B cell (primary cell): ENCODE measurements around the gene EML1. TPM values are rescaled to one million over a fixed set of nuclear protein-coding genes. Genes with fewer than 3 reads are reported as not detected.

Experiments
- ATAC-seq: fragments of 200-7000 bp; cut with Tn5 transposase; one replicate; pipeline ENCODE4 v1.10.0; 2021; ENCODE audit warnings: low read depth, mild to moderate bottlenecking, moderate number of reproducible peaks, moderate library complexity
- CTCF ChIA-PET: fragments of 350-600 bp; sonication (Branson Sonifier 250); formaldehyde crosslinking; loops from one replicate; lab custom pipeline; 2021; ENCODE audit warnings: antibody characterized with exemption, inconsistent platforms; lab: Charles Lee
- POLR2A ChIA-PET: fragments of 350-600 bp; sonication (Branson Sonifier 250); formaldehyde crosslinking; loops from one replicate; lab custom pipeline; 2021; ENCODE audit warnings: antibody characterized with exemption; lab: Charles Lee
- DNase-seq: peaks from one replicate; pipeline ENCODE4 v3.0.0; 2013
- H2AFZ ChIP-seq: 2 replicates; pipeline ENCODE4 v1.6.1; 2012; ENCODE audit warnings: mild to moderate bottlenecking, low read depth, low read length; ENCODE audit not compliant: insufficient read depth, poor library complexity, severe bottlenecking
- H3K27ac ChIP-seq, 2 donors: 1 replicate in 1 of 2; 2 replicates in 1 of 2; pipeline ENCODE4 v1.5.1; 2012 to 2013; ENCODE audit warnings: low read length in 2 of 2, mild to moderate bottlenecking in 2 of 2, moderate library complexity in 1 of 2
- H3K27me3 ChIP-seq, 4 experiments: fragments of 200-600 bp in 1 of 4; sonication (generic) in 1 of 4; replicated peaks in 1 of 4; 1 replicate in 2 of 4; 2 replicates in 2 of 4; pipeline versions ENCODE4 v1.6.1 to v1.7.0; 2013 to 2016; ENCODE audit warnings: low read length in 3 of 4, mild to moderate bottlenecking in 2 of 4, mixed read lengths in 1 of 4, moderate library complexity in 1 of 4; ENCODE audit not compliant: insufficient read depth in 4 of 4, control insufficient read depth in 3 of 4; ENCODE audit errors: control extremely low read depth in 1 of 4
- H3K36me3 ChIP-seq, 2 experiments: replicated peaks in 1 of 2; 1 replicate in 1 of 2; 2 replicates in 1 of 2; pipeline versions ENCODE4 v1.6.1 to v1.7.1; 2013; ENCODE audit warnings: low read length in 1 of 2; ENCODE audit not compliant: insufficient read depth in 2 of 2, control insufficient read depth in 1 of 2; ENCODE audit errors: control extremely low read depth in 1 of 2, extremely low read depth in 1 of 2
- H3K4me1 ChIP-seq, 2 donors: fragments of 200-600 bp in 1 of 2; sonication (generic) in 1 of 2; 1 replicate in 1 of 2; 2 replicates in 1 of 2; pipeline versions ENCODE4 v1.5.1 to v1.6.1; 2013 to 2017; ENCODE audit warnings: low read length in 2 of 2; ENCODE audit not compliant: control insufficient read depth in 2 of 2, insufficient read depth in 2 of 2
- H3K4me2 ChIP-seq: replicated peaks from 2 replicates; pipeline ENCODE3; 2012; ENCODE audit warnings: mild to moderate bottlenecking, low read depth, low read length; ENCODE audit not compliant: poor library complexity, severe bottlenecking
- H3K4me3 ChIP-seq, 5 experiments: fragments of 200-600 bp in 1 of 5; sonication (generic) in 1 of 5; 1 replicate in 3 of 5; 2 replicates in 2 of 5; pipeline versions ENCODE4 v1.5.1 to v1.7.0; 2011 to 2016; ENCODE audit warnings: low read length in 4 of 5, mild to moderate bottlenecking in 4 of 5, low read depth in 2 of 5, control low read depth in 1 of 5, moderate library complexity in 1 of 5; ENCODE audit not compliant: insufficient read depth in 1 of 5; ENCODE audit errors: control extremely low read depth in 1 of 5, extremely low read depth in 1 of 5
- H3K79me2 ChIP-seq: fragments of 200-600 bp; sonication (generic); one replicate; pipeline ENCODE4 v1.6.0; 2016; ENCODE audit warnings: low read length; ENCODE audit not compliant: control insufficient read depth, insufficient read depth
- H3K9ac ChIP-seq: fragments of 200-600 bp; sonication (generic); 2 replicates; pipeline ENCODE4 v1.6.1; 2017; ENCODE audit warnings: mild to moderate bottlenecking, low read length, moderate library complexity
- H3K9me3 ChIP-seq, 3 donors: one replicate each; pipeline versions ENCODE4 v1.6.1 to v1.7.1; 2013; ENCODE audit warnings: low read length in 2 of 3; ENCODE audit not compliant: control insufficient read depth in 2 of 3, insufficient read depth in 1 of 3; ENCODE audit errors: control extremely low read depth in 1 of 3
- H4K20me1 ChIP-seq: 2 replicates; pipeline ENCODE4 v1.6.0; 2012; ENCODE audit warnings: mild to moderate bottlenecking, low read length; ENCODE audit not compliant: insufficient read depth, control insufficient read depth, poor library complexity, severe bottlenecking
- H3K27ac Mint-ChIP-seq: one replicate; pipeline ENCODE4 v1.8.0; 2021; ENCODE audit warnings: mixed read lengths
- H3K27me3 Mint-ChIP-seq: one replicate; pipeline ENCODE4 v1.8.0; 2021; ENCODE audit warnings: mixed read lengths
- H3K4me1 Mint-ChIP-seq: one replicate; pipeline ENCODE4 v1.8.0; 2021; ENCODE audit warnings: mixed read lengths
- H3K4me3 Mint-ChIP-seq: one replicate; pipeline ENCODE4 v1.8.0; 2021; ENCODE audit warnings: mixed read lengths
- H3K9me3 Mint-ChIP-seq: one replicate; pipeline ENCODE4 v1.8.0; 2022; ENCODE audit warnings: mixed read lengths; ENCODE audit not compliant: insufficient read depth
- CTCF ChIP-seq: fragments of 200-600 bp; IDR thresholded peaks from one replicate; pipeline ENCODE4 v1.8.0; 2022; ENCODE audit warnings: antibody characterized with exemption, mild to moderate bottlenecking
- EZH2 ChIP-seq: IDR thresholded peaks from 2 replicates; pipeline ENCODE4 v1.6.1; 2012; ENCODE audit warnings: borderline replicate concordance, low read depth, mild to moderate bottlenecking, moderate library complexity, low read length; ENCODE audit not compliant: insufficient read depth, poor library complexity, severe bottlenecking
- WGBS: methylation state at CpG from one replicate; pipeline ENCODE4 v1.1.5; 2013; ENCODE audit warnings: missing lambda C conversion rate; ENCODE audit not compliant: insufficient coverage; 5-methylcytosine and 5-hydroxymethylcytosine counted together
- intact Hi-C: fragments of 100-400 bp; cut with micrococcal nuclease; formaldehyde crosslinking; loops from one replicate; pipeline ENCODE4 v1.10.0; 2022
- polyA plus RNA-seq: library from polyadenylated mRNA; depleted of rRNA; stranded (reverse); fragments of >200 nt; gene quantifications from 2 replicates; pipeline ENCODE4 v1.2.3, GENCODE V29; 2012
- total RNA-seq, 2 donors: library from RNA; stranded (reverse); fragments of 120-200 nt in 1 of 2; gene quantifications; 1 replicate in 1 of 2; 2 replicates in 1 of 2; pipeline versions ENCODE4 v1.2.3 to v1.2.4, GENCODE V29; 2013 to 2022

EML1 gene
- total and polyA plus RNA-seq, 2 donors (not counting 1 experiment from before 2014, with no cell fraction given): not detected

DNA sequence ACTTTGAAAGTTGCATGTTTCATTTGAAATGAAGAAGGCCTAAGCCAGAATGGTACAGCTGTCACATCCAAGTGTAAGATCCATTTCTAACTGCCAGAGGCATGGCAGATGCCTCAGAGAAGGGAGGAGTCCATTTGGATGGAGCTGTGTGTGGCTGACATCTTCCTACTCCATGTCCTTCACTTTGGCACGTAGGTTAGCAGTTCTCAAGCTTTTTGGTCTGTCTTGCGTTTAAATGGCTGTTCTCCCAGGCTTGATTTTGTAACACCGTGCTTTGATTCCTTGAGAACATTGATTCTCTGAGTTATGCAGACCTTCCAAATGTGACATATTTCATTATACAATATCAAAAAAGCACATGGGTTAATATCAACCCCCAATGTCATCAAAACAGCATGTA, 23.4 kb downstream of the EML1 start:
- Histone ChIP-seq H3K9ac (no peak overlapping the region), H3K4me3 (no peak overlapping the region), H3K9me3 (no peaks in the 10 kb centered on the region), H4K20me1 (no peaks in the 10 kb centered on the region), H3K27ac (no peak overlapping the region), H3K79me2 (no peaks in the 10 kb centered on the region), H3K36me3 (no peaks in the 10 kb centered on the region), H2AFZ (no peak overlapping the region), H3K4me1 (no peaks in the 10 kb centered on the region), H3K4me2 (no peak overlapping the region), H3K27me3 (peaks cover 0 to 10% (median 0%) of the 10 kb centered on the region in 4 experiments)
- POLR2A ChIA-PET: no interaction called here
- Mint-ChIP-seq H3K4me1 (no peaks in the 10 kb centered on the region), H3K27ac (no peak overlapping the region), H3K27me3 (peaks cover 53% of the 10 kb centered on the region), H3K9me3 (no peaks in the 10 kb centered on the region), H3K4me3 (no peak overlapping the region)
- intact Hi-C loops: no loop called here
- TF ChIP-seq EZH2 (no peak), CTCF (no peak)
- DNase-seq (no peak), ATAC-seq (no peak)
- CTCF ChIA-PET: no interaction called here
- WGBS: no CpG with 5 or more reads among the region's 3 CpGs

GRCh38 chr14:99817331-99817730, 24.1 kb downstream of the EML1 start:
- Histone ChIP-seq H3K27ac (no peak overlapping the region), H3K27me3 (peaks cover 0 to 13% (median 0%) of the 10 kb centered on the region in 4 experiments), H3K4me3 (no peak overlapping the region), H3K36me3 (no peaks in the 10 kb centered on the region), H3K9ac (no peak overlapping the region), H3K4me1 (no peaks in the 10 kb centered on the region), H4K20me1 (no peaks in the 10 kb centered on the region), H3K9me3 (no peaks in the 10 kb centered on the region), H3K4me2 (no peak overlapping the region), H2AFZ (no peak overlapping the region), H3K79me2 (no peaks in the 10 kb centered on the region)
- no peak for ATAC-seq
- Mint-ChIP-seq H3K27me3 (peaks cover 52% of the 10 kb centered on the region), H3K27ac (no peak overlapping the region), H3K9me3 (no peaks in the 10 kb centered on the region), H3K4me3 (no peak overlapping the region), H3K4me1 (no peaks in the 10 kb centered on the region)
- no peak for DNase-seq
- CTCF ChIA-PET: no interaction called here
- POLR2A ChIA-PET: no interaction called here
- intact Hi-C loops: no loop called here
- WGBS: 80% methylated on average over 10 of the region's 10 CpGs
- TF ChIP-seq EZH2 (no peak), CTCF (no peak)
